ENCODE data around the gene PLD6.

PLD6 gene

DNA sequence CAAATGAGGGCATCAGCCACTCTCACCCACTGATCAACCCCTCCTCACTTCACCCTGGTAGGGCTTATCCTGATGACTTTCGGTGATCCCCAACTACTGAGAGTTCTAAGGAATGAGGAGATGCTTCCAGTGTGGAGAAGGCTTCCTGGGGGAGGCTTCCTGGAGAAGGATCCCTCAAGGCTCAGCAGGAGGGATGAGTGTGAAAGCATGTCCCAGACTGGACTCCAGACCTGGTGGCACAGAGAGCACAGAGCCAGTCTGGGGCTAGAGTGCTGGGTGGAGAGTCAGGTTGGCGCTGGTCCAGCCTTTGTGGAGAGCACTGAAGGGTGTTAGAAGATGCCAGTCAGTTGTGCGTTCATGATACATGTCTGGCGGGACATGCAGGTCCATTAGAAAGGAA is 53.7 kb downstream of the PLD6 start:
- no peak for FAIRE-seq

- FAIRE-seq: no peak
Observed at GRCh38 chr17:17151962-17152361, 54.2 kb downstream of the PLD6 start.

- FAIRE-seq: no peak
Observed at GRCh38 chr17:17151541-17151940, 54.6 kb downstream of the PLD6 start.

GRCh38 chr17:17151055-17151454 is 55.1 kb downstream of the PLD6 start:
- no peak for FAIRE-seq
